SHP77 treated with DMSO at 0.1 percent for 48 hours (cell line): ENCODE results near the gene SLC6A6.
A peak's percentile ranks its signal among the peaks of the same experiment; 100 is the strongest.

Experiments used
- DNase-seq: peaks from one replicate; lab custom pipeline; 2025; lab: John Stamatoyannopoulos, UW

SLC6A6 gene

DNA sequence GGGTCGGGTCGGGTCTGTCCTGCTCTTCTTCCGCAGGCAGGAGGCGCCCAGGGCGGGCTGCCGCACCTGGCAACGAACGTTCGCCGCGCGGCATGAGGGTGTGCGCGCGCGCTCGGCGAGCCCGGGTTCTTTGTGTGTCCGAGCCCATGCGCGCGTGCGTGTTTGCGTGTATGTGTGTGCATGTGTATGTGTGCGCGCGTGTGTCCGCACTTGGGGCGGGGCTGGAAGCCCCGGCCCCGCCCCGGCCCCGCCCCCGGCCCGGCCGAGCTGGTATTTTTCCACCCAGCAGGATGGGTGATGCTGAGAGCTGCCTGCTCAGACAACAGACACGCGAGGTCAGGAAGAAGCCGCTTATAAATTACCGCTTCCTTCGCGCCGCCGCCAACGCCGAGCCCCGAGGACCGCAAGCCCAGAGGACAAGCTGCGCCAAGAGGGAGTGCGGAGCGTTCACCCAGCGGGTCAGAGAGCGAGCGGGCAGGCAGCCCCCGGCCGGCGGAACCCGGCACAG, at the start of gene SLC6A6:
TSS of gene SLC6A6 (plus strand) at position 303 of the 508 bp plus-strand sequence. CDS start 41,029 bp downstream, outside the sequence.
- DNase-seq = peak; percentile 90

DNA sequence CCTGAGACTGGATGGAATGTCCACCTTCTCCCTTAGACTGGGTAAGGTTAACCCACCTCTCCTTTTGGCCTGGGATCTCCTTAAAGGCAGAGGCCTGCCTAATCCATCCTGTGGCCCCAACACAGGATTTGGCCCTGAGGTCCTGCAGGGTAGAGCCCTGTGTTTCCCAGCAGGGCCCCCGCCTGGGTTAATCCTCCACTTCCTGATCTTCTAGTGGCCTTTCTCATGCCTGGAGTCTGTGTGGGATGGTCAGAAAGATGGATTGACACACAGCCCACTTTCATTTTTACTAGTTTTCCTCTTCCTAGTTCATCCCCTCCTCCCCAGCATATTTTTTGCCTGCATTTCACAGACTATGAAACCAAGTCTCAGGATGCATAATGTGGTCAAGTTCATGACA, 48.9 kb upstream of the SLC6A6 start:
- DNase-seq = no peak

DNA sequence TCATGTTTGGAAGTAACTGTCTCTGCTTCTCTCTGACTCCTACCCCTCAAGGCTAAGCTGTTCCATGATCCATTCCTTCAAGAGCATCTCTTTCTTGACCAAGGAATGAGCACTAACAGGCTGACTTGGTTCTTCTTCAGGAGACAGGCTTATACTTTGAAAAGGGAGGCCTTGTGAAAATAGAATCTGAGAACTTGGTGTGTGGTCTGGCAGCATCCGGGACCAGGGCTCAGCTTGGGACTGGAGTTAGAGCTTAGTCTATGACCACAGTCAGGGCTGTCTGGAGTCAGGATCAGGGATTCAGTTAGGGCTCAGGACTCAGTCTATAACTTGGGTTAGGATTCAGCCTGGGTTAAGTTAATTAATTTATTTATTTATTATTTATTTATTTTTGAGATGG, 44.9 kb upstream of the SLC6A6 start:
- DNase-seq = no peak

DNA sequence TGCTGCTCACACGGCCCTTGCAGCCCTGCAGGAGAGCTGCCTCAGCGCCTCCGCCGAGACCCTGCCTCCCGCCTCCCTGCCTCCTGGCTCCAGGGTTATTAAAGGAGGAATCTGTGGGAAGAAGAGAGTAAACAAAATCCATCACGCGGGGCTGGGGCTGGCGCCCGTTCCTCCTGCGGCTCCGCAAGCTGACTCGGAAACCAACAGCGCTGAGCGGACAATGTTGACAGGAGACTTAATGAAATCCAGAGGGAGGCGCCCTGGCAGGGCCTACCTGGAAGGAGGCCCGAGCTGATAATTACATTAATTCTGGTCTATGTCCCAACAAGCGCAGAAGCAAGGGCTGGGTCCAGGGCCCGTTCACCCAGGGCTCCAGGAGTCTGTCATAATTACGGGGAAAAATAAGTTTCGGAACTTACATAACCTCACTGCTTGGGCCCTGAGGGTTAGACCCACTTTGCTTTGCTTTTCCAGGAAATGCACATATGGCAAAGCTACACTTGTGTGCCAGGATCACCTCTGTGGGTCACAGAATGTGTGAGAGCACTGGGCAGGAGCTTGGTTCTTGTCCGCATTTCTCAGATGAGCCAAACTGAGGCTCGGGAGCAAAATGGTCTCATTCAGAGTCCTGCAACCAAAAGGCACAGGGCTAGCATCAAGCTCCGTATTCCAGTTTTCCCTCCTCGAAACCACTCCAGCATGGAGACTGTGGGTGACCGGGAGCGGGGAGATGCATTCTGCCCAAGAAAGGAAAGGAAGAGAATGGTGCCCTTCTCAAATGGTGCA, 43.8 kb upstream of the SLC6A6 start:
- no peak for DNase-seq

DNA sequence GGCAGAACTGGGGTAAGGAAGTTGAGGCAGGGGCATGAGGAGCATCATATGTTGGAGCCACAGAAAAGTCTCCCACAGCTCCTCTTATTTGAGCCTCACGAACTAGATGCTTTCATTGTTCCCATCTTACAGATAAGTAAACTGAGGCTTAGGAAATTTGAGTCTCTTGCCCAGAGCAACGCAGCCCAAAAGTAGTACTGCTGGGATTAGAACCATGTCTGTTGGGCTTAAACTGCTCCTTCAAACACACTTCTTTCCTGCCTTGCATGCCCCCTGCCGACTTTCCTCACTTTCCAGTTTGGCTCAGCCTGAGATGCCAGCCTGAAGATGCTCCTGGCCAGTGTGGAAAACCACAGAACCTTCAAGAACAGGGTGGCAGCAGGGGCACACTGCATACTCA, 43.1 kb upstream of the SLC6A6 start:
- DNase-seq = no peak

DNA sequence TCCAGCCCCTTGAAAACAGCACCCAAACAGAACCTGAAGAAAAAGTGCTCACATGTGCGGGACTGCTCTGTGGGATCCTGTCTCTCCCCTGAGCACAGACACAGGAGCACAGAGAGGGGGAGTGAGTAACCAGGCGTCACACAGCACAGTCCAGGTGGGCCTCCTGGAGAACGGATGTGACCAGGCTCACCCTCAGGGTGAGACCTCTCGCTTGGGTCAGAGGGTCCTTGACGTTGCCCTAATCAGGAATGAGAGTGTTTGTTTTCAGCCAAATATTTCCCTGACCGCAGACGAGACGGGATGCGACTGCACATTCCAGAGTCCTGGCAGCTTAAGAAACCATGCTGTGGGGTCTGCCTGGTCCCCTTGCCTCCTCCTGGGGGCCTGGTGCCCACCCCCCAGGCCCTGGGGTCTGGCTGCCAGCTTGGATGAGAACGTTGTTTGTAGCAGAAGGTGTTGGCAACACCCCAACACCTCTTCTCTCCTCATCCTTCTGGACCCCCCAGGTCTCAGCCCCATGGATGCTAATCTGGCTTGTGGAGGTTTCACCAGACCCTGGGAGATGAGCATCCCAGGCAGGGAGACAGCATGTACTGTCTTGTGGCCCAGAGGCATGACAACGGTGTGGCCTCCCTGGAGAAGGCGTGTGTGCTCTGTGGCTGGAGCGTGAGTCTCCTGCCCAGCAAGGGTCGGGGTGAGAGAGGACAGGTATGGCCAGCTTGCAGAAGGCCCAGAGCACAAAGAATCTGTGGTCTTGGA, 42.1 kb upstream of the SLC6A6 start:
- no peak for DNase-seq

DNA sequence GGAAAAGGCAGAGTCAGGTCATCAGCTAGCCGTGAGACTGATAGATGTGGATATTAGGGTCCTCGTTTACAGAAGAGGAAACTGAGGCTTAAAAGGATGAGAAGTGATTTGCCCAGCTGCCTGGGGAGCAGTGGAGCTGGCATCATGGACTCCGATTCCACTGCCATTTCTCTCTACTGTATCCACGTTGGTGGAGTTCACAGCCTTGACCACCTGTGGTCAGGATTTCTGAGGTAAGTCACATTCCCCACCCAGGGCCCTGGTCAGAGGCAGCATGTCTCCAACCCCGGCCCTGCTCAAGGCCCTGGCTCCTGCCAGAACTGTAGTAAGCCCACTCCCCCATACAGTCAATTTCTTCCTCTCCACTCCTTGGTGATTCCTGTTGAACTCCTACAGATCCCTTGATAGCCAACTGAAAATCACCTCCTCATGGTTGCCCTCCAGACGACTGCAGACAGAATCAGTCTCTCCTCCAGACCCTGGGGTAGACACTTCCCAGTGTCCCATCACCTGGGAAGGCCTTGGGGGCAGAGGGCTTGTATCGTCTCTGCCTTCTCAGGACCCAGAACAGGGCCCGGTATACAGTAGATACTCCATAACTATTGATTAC, 41.2 kb upstream of the SLC6A6 start:
- no peak for DNase-seq

DNA sequence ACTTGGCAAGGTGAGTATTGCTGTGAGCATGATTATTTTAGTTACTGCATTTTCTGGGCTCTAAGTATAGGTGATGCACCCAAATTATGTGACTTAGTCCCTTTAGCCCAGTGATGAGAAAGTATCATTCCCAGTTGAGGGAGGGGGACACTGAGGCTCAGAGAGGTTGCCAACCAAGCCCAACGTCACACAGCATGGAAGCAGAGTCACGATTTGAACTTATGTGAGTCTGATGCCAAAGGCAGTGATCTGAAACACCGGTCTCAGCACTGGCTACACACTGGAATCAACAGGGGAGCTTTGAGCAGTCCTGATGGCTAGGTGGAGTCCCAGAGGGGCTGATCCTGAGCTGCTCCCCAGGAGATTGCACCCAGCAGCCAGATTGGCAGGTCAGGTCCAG, 39.5 kb upstream of the SLC6A6 start:
- DNase-seq = no peak

DNA sequence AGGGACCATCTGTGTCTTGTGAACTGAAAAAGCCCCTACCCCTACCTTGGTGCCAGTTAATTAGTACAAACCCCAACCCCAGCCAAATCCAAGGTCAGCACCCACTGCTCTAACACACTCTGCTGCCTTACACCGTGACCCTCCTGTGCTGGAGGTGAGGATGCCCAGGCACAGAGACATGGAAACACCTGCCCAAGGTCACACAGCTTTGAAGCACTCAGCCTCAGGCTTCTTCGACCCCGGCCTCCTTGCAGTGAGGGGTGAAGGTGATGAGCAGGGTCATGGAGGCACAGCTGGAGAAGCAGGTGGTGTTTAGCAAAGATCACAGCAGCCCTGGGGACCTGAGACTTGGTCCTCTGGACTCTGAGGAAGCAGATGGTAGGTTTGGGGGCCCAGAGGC, 39.0 kb upstream of the SLC6A6 start:
- DNase-seq = no peak

DNA sequence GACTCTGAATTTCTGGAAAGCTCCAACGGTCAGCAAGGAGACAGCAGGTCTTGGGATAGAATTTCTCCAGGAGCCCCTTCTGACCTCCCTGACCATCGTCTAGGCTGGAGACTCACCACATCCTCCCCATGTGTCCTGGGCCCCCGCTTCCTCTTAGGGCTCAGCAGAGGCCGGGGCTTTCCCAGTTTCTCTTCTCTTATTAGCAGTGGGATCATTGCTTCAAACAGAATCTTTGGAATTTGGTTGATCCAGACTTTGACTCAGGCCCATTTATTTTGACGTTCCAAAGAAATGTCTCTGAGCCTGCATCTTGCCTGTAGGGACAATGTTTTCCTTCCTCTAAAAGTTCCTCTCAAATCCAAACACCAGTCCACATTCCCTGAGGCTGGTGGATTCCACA, 38.4 kb upstream of the SLC6A6 start:
- no peak for DNase-seq

DNA sequence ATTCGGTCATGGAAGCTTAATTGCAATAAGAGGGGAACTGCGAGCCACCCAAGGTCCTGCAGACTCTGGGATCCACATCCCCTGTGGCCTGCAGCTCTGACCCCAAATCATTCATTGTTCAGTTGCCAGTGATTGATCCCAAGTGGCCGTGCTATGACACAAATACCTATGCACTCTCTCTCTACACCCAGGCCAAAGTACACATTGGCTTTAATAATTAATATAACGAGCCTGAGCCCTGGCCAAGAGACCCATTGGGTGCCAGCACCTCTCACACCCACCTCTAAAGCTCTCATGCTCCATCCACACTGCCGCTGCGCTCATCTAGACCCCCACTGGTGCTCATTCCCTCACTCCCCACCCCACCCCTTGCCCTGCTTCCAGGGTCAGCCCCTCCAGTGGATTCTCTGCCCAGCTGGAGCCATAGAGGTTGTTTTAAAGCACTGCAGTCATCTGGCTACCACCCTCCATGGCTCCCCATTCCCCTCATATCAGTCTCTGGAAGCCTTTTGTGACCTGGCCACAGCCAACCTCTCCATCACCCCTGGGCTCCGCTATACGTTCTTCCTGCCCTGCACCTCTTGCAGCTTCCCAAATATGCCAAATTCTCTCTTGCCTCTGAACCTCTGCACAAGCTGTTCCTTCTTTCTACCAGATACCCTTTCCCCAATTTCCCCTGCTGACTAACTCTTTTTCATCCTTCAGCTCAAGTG, 37.7 kb upstream of the SLC6A6 start:
- no peak for DNase-seq

DNA sequence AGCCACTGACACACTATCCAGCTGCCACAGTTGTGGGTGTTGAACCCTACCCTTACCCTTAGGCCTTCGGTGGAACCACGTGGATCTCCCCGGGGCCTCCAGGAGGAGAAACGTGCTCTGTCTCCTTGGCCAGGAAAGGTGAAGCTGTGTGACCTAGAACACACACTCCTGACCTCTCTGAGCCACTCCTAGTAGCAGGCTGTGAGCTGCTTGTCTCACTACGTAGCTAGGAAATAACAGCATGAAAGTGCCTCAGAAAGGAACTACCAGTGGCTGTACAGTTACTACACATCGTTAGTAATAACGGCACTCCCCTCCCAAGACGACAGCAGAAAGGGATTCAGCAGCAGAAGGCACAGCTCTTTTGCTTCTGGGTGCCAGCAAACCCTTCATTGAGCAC, 36.2 kb upstream of the SLC6A6 start:
- DNase-seq = no peak

DNA sequence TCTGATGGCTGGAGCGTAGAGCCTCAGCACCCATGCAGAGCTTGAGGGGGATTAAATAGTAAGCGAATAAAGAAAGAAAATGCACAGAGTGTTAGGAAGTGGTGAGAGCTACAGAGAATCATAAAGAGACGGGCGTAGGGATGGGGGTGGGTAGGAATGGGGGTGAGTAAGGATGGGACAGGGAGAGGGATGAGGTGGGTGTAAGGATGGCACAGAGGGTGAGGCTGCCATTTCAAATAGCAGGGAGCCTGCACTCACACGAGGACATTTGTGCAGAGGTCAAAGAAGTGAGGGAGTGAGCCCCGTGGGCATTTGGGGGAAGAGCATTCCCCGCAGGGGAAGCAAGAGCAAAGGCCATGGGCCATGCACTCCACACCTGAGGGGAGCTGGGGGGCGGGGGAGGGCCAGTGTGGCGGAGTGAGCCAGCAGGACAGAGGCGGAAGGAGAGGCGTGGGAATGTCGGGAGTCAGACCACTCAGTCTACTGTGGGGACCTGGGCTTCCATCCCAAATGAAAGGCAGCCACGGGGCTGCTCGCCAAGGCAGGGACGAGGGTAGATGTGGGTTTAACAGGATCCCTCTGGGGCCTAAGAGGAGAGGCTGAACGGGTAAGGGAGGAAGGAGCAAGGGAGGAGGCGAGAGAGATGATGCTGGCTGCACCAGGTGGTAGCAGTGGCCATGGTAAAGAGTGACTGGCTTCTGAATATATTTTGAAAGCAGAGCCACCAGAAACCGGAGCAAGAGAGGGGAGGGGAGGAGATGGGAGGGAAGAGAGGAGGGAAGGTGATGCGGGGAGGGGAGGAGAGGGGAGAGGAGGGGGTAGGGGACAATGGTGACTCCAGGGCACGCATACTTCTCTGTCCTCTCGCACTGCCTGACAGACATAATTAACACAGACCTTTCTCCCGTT, 35.2 kb upstream of the SLC6A6 start:
- no peak for DNase-seq

DNA sequence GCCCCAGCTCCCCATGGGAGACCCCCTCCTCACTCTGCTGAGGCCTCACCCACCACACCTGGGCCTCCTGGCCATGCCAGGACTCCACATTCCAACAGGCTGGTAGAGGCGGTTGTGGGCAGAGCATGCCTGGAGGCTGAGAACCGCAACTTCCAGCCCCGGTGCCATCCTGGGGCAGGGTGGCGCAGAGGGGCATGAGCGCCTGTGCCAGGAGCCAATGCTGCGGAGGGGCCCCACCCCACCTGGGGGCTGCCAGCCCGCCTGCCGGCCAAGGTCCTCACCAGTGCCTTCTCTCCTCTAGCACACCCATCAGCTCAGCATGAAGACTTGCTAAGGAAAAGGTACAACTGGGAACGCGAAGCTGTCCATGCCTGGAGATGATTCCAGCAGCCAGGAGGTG, 34.3 kb upstream of the SLC6A6 start:
- DNase-seq = no peak

DNA sequence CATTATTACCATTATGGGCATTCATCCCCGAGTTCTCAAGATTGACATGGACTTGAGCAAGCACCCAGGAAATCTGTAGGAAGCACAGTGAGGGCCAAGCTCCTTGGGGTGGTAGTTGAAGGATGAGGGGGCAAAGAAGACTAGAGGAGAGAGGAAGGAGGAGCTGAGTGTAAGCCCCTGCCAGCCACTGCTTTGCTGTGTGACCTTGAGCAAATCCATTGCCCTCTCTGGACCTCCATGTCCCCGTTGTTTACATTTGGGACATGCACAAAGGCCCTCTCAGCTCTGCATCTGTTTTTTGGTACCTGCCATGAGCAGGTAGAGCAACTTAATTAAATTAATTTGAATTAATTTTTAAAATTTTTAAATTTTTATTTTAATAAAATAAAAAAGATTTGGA, 33.5 kb upstream of the SLC6A6 start:
- no peak for DNase-seq

DNA sequence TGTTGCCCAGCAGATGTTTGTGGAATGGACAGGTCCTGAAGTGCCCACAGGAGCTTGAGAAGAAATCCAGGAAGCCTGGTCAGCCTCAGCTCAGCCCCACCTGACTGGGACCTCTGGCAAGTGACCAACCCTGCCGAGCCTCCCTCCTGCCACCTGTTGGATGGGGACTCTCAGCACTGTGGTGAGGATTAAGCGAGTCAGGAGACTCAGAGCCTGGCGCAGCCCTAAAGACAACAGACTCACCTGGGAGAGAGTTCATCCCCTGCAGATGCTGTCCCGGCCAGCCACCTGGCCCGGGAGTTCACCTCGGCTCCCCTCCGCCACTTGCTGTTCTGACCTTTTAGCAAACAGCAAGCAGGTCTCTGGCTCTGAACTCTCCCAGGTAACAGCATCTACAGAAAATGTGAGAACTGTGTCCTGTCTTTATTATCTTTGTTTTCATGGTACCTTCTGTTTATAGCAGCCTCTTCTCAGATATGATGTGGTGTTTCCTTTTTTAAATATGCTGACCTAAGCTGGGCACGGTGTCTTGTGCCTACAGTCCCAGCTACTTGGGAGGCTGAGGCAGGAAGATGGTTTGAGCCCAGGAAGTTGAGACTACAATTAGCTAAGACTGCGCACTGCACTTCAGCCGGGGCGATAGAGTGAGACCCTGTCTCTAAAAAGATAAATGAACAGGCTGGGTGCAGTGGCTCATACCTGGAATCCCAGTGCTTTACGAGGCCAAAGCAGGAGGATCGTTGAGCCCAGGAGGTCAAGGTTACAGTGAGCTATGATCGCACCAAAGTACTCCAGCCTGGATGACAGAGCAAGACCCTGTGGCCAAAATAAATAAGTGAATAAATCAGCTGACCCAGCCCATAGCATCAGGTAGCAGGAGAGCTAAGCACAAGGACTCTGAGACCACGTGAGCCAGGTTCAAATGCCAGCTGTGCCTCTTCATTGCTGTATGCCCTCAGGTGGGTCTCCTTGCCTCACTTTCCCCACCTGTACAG, 32.4 kb upstream of the SLC6A6 start:
- DNase-seq = peak; percentile 26

DNA sequence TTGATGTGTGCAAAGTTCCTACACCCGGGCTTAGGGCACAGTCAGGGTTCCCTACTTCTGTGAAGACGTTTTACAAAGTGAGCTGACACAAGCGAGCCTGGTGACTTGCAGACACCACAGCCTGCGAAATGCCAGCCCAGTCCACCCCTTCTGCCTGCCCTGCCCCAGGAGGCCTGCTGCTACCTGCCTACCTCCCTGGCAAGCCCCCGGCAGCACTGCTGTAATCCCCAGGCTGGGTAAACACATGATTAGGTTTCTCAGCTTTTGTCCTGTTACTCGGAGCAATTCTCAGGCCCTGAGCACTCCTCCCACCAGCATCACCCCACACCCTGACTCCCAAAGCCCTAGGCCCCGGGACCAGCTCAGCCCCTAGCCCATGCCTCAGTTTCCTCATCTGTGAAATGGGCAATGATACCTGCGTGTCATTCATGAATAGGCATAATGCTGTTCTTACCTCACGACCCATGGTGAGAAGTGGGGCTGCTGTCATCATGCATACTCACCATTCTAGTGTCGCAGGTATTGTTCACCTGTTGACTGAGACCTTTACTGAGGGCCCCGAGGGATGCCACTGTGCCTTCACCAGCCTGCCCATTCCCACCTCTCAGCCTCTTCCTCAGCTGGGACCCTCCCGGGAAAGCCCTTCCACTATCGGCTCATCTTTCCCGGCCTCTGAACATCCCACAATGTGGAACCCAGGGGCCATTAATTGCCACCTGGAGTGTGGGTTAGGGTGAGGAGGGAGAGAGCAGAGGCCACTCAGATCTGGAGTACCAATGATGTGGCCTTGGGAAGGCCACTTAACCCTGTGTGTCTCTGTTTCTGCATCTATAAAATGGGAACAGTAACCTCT, 31.5 kb upstream of the SLC6A6 start:
- no peak for DNase-seq

DNA sequence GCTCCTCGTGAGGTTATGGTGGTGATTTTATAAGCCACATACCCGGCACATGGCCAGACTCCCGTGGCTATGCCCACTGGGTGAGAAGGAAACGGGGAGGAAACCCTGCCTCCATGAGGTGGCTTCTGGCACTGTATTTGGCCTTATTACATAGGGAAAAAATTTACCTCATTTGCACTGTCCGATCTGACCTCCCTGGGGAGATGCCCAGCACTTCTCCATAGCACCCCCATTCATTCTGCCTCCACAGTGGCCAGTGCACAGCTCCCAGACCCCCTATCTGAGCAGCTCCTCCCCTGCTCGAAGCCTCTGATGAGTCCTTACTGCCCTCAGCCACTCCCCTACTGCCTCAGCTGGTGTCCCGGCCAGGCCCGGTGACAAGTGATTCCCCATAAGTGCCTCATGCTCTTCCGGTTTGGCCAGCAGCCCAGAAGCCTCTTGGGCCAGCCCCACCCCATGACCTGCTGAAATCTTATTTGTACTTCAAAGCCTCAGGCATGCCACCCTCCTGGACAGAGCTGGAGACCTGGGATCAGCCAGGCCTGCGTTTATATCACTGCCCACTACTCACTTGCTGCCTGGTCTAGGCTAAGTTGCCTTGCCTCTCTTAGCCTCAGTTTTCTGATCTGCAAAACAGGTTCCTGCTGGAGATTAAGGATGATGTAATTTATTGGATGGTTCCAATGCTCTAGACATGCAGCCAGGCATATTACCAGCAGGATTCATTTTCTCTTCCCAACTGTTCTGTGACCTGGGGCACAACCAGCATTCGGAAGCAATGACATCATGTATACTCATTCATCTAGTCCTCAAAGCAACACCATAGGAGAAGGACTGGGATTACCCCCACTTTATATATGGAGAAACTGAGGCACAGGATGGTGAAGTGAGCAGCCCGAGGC, 30.6 kb upstream of the SLC6A6 start:
- DNase-seq = peak; percentile 87
